ENCODE data around the gene MTIF2.

DNA sequence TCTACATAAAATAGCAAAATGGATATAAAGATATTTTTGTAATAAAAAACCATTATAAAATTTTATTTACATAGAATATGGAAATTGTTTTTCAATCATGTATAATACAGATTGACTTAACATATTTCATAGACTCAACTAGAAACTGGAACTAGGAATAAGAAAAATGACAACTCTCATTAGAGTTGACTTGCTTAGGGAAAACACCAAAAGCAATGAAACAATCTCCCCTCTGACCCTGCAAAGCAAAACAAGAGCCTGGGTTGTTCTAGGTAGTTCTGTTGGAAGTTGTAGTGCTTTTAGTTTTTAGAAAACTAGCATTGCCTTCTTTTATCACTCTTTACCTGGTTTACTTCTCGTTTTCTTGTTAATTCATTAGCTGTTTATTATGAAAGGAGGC, 32.2 kb upstream of the MTIF2 start:
- TF ChIP-seq EP300 (IDR thresholded peaks at IDR 0.05; ENCODE audit: borderline replicate concordance) = no peak
- TF ChIP-seq, protein P1, sequence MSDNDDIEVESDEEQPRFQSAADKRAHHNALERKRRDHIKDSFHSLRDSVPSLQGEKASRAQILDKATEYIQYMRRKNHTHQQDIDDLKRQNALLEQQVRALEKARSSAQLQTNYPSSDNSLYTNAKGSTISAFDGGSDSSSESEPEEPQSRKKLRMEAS (IDR thresholded peaks at IDR 0.05) = no peak
- TF ChIP-seq EGR1 (IDR thresholded peaks at IDR 0.05) = no peak
- TF ChIP-seq, protein P2, sequence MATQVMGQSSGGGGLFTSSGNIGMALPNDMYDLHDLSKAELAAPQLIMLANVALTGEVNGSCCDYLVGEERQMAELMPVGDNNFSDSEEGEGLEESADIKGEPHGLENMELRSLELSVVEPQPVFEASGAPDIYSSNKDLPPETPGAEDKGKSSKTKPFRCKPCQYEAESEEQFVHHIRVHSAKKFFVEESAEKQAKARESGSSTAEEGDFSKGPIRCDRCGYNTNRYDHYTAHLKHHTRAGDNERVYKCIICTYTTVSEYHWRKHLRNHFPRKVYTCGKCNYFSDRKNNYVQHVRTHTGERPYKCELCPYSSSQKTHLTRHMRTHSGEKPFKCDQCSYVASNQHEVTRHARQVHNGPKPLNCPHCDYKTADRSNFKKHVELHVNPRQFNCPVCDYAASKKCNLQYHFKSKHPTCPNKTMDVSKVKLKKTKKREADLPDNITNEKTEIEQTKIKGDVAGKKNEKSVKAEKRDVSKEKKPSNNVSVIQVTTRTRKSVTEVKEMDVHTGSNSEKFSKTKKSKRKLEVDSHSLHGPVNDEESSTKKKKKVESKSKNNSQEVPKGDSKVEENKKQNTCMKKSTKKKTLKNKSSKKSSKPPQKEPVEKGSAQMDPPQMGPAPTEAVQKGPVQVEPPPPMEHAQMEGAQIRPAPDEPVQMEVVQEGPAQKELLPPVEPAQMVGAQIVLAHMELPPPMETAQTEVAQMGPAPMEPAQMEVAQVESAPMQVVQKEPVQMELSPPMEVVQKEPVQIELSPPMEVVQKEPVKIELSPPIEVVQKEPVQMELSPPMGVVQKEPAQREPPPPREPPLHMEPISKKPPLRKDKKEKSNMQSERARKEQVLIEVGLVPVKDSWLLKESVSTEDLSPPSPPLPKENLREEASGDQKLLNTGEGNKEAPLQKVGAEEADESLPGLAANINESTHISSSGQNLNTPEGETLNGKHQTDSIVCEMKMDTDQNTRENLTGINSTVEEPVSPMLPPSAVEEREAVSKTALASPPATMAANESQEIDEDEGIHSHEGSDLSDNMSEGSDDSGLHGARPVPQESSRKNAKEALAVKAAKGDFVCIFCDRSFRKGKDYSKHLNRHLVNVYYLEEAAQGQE (IDR thresholded peaks at IDR 0.05; ENCODE audit: low read depth) = no peak
- TF ChIP-seq TAF1 (IDR thresholded peaks at IDR 0.05; ENCODE audit: low read depth) = no peak
- TF ChIP-seq, protein P3, sequence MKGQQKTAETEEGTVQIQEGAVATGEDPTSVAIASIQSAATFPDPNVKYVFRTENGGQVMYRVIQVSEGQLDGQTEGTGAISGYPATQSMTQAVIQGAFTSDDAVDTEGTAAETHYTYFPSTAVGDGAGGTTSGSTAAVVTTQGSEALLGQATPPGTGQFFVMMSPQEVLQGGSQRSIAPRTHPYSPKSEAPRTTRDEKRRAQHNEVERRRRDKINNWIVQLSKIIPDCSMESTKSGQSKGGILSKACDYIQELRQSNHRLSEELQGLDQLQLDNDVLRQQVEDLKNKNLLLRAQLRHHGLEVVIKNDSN (IDR thresholded peaks at IDR 0.05) = no peak
- TF ChIP-seq NFIC (IDR thresholded peaks at IDR 0.05) = no peak
- TF ChIP-seq ZBTB7A (IDR thresholded peaks at IDR 0.05; ENCODE audit: low read depth) = no peak
- TF ChIP-seq CEBPB (IDR thresholded peaks at IDR 0.05) = no peak
- no peak for TF ChIP-seq FOXM1 (IDR thresholded peaks at IDR 0.05; ENCODE audit: borderline replicate concordance, low read depth)
- TF ChIP-seq CREB1 (IDR thresholded peaks at IDR 0.05; ENCODE audit: low read depth) = no peak

Measured in Ishikawa (cell line).